HG03469 (cell line): ENCODE measurements around the gene IGF2BP1.
"Not testable (repeated sequence)": the region's sequence is repeated elsewhere in the genome, so short reads cannot be mapped to it uniquely, and the experiment has no call there.

Experiments used
- ATAC-seq: cut with Tn5 transposase; IDR thresholded peaks from one replicate; pipeline ENCODE4 v1.9.1; 2021; ENCODE audit warnings: mild to moderate bottlenecking, moderate library complexity, moderate number of reproducible peaks; ENCODE audit not compliant: unreplicated experiment

The IGF2BP1 gene

DNA sequence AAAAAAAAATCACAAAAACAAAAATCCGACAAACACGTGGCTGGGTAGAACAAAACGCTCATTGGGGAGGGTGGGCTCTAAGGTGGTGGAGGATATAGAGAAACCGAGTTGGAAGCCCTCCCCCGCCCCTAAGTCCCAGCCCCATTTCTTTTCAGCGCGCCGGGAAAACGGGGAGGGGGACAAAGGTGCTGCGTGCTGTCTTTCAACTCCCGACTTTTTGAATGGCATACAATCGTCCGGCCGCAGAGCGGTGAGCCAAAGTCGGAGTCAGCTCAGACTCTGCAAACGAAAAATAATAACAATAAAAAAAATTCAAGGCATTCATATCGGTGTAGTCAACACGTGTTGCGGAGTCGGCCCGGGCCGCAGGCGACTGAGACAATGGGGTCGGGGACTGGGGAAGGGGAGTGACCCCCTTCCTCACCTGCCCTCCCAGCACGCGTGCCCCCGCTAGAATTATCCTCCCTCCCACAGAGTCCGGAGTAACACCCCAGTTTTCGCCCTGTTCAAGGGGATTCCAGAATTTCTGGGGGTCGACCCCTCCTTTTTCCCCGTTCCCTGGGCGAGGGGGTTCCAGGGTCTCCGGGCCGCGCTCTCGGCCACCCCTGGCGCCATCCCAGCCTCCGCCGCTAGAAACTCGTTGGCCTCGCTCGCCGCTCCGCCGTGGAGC lies 1.7 kb upstream of the IGF2BP1 start:
- no peak for ATAC-seq

DNA sequence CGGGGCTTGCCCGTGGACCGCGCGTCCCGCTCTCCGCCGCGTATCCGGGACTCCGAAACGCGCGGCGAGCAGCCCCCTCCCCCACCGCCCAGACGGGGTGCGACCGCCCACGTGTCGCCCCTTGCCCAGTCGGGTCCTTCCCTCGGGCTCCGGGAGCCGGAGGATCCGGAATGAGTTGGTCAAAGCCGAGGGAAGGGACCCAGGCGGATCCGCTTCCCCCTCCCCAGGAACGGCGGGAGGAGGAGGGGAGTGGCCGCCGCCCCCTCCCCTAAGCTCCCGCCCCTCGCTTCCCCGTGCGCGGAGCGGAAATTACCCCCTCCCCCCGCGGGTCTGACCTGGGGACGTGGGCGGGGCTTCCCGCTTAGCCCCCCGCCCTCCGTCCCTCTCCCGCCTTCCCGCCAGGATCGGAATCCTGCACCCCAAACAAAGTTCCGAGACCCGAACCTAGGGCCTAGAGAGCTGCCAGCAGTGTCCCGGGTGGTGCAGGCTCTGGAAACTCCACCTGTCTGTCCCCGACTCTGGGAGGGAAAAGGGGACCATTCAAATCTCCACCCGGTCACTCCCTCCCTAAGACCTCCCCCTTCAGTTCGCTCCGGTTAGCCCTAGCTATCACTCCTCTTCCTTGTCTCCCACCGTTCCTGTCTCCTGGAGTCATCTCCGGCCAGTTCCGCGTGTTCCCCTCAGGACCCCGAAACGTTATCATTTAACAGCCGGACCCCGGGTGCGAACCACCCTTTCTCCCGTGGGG lies 1.0 kb upstream of the IGF2BP1 start:
- ATAC-seq = no peak

DNA sequence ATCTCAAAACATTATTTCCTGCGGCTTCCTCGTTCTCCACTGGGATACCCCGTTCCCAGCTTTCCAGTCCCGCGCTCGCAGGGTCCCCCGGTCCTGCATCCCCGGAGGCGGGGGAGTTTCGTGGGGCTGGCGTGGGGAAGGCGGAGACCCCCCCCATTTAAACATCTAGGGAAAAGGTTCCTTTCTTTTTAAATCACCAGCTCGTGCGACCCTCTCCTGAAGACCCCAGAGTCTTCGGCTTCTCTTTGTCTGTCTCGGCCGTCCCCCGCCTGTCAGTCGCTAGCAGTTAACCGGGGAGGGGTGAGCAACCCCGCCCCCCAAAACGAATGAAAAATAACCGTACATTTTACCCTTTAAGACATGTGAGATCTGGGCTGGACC lies 473 bp upstream of the IGF2BP1 start:
- ATAC-seq = no peak

DNA sequence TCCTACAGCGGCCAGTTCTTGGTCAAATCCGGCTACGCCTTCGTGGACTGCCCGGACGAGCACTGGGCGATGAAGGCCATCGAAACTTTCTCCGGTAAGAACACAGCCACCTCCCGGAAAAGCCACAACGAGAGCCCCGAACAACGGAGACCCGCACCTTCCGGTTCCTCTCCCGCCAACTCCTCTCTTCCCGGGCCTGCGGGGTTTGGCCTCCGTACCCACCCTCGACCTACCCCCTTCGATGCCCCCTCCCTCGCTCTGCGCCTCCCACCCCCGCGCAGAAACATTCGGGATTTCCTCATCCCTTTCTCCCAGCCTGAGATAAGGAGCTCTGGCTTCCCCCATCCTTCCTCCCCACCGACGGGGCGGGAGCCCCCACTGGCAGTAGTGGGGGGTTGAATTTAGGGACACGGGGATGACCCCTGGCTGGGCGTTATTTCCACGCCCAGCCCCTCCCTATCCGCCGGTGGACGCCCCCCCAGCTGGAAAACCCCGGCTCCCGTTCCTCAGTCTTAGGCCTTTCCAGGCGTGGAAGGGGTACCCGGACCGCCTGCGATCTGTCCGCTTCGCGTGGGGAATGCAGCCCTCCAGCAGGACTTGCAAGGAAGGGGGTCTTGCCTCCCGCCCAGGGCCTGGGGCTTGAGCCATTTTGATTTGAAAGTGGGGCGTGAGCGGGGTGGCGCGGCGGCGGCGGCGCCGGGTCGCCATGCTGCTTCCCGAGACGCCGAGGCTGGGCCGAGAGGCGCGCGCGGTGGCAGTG lies 822 bp downstream of the IGF2BP1 start:
- ATAC-seq = no peak

DNA sequence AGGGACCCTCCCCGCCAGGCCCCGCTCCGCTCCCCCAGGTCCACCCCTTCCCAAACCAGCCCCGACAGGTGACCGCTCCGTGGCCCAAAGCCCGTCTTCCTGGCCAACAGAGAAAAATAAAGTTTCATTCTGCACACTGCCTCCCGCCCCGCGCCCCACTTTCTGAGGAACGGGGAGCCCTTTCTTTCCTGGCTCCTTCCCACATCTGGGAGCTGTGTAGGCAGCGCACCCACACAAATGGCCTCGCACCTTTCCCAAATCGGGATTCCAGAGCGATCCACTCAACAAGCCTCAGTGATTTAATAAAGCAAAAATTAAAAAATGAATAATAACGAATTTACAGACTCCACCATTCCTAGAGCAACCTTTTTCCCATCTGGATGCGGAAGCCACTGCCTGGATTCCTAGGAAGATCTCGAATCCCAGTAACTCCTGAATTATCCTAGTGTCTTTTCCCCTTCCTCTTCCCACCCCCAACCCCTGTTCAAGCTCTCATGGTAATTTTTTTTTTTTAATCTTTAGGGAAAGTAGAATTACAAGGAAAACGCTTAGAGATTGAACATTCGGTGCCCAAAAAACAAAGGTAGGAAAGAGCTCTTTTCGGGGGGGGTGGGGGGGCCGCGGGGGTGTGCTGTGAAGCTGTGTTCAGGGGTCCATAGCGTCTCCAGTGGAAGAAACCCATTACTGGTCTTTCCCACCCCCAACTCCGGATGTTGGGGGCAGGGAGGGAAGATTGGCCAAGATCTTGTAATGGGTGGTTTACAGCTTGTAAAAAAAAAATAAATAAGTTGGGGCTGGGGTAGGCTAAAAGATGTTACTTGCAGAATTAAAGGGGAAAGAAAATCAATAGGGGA lies 1.6 kb downstream of the IGF2BP1 start:
- ATAC-seq = no peak

DNA sequence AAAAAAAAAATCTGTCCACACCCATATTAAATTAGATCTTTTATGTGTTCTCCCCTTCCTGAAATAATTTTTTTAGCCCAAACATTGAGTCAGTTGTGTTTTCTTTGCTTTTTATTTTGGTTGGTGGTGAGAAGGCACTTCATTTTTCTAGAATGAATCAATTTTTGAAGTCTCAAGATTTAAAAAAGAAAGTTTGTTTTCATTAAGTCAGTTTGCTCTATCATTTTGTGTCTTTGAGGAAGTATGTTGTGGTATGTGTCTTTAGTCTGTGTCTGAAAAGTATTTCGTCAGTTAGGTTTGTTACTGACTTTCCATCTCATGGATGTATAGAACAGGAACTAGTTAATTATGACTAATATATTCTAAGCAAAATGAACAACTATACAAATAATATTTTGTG lies 3.8 kb downstream of the IGF2BP1 start:
- no peak for ATAC-seq

DNA sequence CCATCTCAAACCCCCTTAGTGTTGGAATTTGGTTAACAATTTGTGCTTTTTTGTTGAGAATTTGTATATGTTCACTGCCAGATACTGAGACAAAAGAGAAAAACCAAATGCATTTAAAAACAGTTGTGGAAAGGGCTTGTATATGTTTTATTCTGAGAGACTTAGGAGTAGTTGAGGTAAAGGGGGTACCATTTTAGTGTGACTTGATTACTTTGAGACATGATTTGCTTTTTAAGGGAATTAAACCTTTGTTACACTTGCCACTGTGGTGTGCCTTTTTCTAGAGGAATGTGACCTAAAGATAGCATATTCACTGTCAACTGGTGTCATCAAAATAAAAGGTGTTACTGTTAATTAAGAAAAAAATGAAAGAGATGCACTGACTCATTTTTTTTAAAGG lies 4.5 kb downstream of the IGF2BP1 start:
- no peak for ATAC-seq

DNA sequence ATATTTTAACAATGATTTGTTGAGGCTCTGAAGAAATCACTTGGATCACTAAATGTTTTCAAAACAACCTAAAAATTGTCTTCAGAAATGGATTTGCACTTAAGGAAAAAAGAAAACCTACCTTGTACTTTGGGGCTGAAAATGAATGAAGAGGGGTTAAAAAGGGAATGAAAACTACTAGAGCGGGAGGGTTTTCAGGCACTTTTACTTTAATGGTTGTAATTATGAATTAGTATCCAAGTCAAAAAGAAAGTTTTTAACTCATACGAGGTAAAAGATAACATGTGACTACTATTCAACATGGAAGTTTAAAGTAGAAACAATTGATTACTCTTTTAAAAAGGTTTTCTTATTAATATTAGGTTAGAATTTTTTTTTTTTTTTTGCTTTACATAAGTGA lies 5.1 kb downstream of the IGF2BP1 start:
- no peak for ATAC-seq

DNA sequence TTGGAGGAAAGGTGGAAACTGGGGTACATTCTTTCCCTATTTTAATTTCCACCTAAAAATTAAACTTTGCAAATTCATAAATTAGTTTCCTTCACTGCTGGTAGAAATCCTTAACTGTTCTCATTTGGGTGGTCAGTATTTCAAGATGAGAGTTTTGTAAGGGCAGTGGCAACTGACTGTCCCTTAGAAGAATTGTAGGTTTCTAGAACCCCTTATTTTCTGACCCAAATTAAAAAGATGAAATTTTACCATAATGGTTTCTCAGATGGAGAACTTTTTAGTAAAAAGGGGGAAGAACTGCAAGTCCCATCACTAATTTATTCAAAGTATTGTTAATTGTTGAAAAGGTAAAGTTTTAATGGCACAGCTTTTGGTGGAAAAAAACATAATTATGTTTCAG lies 5.6 kb downstream of the IGF2BP1 start:
- ATAC-seq = no peak

DNA sequence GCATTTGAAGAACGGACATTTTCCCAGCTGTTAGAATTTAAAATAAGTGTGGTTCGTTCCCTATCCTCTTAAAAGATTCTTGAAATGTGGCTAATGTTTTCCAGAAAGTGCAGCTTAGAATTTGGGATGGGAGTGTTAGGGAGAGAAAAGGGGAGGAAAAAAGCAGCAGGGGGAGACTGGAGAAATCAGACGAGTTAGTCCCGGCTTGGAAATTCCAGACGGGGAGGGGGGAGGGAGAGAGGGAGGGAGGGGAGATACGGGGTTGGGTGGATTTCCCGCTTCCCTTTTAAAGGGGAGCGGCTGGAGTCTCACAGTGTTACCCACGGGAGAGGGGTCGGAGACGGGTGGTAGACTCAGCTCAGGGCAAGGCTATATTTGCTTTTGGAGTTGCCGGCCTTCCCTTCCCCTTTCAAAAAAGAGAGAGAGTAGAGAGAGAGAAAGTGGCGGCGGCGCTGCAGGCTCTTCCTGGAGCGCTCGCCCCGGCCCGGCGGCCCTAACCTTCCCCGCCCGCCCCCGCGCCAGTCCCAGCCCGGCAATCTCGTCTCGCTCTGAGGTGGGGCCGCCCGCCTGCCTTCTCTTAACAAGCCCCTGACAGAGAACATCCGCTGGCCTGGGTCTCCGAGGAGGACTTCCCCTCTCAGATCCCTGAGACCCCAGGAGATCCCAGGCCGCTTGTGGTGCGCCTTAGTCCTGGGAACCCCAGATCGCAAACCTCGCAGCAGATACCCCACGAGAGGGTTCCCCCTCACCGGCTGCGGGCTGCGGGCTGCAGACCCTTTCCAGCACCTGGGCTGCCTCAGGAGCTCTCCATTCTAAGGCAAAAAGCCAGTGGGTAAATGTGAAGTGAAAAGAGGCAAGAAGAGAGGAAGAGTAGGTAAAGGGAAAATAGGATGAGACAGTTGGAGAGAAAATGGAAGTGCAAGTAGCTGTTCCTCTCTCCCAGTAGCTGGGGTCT lies 6.6 kb downstream of the IGF2BP1 start:
- ATAC-seq = no peak

DNA sequence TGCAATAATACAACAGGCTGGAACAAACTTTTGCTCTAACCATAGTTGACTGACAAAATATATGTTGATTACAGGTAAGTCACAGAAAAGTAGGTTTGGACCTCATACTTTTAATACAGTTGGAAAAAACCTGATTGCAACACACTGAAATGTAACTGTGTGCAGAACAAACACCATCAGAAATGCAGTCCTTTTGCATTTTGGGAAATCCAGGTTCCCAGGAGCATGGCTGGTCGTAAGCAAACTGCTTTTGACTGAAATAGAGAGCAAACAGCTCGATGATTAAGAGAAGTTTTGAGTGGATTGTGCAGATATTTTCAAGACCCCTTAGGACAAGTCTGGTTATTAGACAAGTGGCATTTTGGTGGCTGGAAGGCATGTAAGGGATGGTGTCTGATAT lies 8.0 kb downstream of the IGF2BP1 start:
- no peak for ATAC-seq

DNA sequence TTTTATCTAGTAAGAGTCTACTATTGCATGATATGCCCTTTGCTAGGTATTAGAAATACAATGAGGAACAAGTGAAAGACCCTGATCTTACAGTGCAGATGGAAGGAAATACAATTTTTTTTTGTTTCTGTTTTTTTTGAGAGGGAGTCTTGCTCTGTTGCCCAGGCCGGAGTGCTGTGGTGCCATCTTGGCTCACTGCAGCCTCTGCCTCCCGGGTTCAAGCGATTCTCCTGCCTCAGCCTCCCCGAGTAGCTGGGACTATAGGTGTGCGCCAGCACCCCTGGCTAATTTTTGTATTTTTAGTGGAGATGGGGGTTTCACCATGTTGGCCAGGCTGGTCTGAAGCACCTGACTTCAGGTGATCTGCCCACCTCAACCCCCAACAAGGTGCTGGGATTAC lies 11.7 kb downstream of the IGF2BP1 start:
- ATAC-seq = not testable (repeated sequence)

DNA sequence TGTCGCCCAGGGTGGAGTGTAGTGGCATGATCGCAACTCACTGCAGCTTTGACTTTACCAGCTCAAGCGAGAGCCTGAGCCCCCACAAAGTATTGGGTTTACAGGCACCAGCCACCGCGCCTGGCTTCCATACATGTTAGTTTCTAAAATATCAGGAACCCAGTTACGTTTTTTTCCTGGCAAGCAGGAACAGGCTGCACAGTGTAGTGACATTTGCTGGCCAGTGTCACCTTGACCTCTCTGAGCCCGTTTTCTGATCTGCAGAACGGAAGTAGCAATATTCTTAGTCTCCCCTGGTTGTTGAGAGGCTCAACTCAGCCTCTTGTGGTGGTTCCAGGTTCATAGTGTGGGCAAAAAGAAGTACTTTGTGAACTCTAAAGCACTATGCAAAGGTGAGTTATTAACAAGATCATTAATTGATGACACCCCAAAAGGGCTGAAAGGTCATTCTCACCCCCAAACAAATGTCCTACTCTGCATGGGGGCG lies 15.6 kb downstream of the IGF2BP1 start:
- ATAC-seq = no peak

DNA sequence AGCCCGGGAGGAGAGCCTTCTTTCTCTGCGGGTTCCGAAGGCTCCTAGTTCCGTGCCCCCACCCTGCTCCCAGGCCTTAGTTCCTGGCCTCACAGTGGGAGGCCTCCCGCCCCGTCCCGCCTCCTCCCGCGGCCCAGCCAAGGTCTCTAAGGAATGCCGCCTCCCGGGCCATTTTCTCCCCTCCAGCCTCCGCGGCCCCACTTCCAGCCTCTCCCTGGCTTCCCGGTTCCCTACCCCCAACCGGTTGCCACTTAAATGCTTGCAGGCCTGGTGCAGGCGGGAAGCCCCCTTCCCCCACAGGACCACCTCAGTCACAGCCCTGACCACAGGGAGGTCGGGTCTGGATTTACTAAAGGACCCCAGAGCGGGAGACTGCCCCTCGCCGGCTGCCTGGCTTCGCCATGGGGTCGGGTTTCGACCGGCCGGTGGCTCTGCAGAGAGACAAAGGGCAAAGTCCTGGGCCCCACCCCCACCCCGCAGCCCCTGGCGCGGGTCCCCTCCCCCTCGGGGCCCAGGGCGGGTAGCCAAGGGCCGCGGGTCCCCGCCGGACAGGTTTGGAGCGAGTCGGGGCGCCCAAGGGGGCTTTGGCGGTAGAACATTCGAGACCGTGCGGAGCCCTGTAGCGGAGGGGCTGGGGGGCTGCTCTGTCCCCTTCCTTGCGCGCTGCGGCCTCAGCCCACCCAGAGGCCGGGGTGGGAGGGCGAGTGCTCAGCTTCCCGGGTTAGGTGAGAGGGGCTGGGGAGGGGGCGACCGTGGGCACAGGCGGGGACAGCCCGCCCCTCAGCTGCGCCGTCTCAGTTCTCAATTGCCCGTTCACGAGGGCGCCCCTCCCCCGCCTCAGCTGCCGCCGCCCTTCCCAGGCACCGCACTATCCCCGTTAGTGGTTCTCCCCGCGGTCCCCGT lies 16.4 kb downstream of the IGF2BP1 start:
- no peak for ATAC-seq

DNA sequence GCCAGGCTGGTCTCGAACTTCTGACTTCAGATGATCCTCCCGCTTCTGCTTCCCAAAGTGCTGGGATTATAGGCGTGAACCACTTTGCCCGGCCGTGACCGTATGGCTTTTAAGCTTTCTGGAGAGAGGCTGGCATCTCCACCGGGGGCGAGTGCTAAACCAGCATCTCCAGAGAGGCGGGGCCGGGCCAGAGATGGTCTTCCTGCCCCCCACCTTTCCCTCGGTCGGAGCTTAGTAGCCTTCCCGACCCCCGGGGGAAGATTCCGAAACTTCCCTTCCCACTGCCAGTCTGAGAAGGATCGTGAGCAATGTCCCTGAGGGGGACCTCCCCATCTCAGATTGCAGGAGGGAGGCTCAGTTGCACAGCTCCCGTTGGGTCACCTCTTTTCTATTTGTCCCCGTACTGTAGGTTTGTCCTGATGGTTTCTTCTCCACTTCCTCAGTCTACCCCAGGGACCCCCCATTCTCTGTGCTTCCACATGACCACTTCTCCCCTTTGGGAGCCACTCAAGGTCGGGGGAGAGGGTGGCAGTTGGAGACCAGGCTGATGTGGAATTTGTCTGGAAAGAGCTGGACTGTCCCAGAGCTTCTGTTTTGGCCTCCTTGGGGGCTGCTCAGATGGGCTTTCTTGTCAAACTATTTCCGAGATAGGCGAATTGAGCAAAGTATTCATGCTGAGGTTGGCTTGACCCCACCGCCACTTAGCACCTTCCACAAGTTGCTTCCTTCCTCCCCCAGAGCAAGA lies 18.2 kb downstream of the IGF2BP1 start:
- no peak for ATAC-seq

DNA sequence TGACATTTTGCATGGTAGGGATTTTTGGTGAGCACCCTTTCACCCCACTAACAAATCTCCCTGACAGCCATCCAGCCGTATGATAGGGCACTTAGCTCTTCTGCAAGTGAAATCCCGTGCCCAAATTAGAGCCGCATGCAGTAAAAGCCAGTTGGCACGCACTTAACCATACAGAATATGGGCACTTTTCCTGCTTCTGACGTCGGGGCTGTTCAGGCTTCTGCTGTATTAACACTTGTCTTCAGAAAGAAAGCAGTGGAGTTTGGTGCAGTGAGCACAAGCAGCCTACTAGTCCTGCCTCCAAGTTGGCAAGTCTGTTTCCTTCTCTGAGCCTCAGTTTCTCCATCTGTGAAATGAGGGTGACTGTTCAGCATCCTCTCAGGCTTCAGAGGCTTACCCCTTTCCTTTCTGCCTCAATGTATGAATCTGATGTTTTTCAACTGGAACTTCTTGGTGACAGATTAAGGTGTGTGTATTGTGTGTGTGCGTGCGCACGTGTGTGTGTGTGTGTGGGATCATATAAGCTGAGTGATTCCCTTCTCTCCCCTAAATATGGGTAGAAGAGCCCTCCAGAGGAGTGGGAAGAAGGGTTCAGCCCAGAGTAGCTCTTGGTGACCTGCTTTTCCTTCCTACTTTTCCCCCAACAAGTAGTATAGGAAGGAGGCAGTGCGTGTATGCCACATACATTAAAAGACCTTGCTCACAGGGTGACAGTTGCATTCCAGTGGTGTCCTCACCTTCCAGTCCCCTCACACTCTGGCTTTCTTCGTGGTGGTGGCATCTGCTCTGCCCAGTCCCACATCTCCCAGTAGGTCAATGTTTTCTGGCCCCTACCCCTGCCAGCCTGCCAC lies 19.0 kb downstream of the IGF2BP1 start:
- no peak for ATAC-seq

DNA sequence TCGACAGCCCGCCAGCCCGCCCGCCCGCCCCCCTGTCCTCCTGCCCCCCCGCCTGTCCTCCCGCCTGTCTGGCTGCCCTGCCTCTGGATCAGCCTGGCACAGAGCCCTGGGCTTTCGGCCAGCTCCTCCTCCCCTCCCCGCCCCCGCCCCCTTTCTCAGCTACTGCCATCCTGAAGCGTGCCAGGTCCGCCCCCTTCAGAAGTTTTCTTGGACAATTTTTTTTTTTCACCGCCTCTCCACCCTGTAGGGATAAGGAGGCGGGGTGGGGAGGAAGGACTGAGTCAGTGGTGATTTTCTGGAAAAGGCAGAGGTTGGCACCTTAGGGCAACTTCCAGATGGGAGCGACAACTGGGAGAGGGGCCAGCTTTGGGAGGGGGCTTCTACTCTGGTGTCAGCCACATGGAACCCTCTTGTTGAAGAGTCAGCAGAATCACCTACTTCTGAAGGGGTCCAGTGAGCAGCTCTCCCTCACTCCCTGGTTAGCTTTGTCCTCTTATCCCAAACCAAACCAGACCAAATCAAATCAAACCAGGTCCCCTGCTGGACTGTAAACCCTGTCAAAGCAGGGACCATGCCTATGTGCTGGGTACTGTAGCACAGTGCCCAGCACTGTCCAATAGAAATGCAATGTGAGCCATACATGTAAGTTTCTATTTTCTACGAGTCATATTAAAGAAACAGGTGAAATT lies 19.7 kb downstream of the IGF2BP1 start:
- no peak for ATAC-seq
